Mammary microvascular endothelial cell (primary cell): ENCODE data around the gene GMNN. TPM values are rescaled to one million over a fixed set of nuclear protein-coding genes. Genes with fewer than 3 reads are reported as not detected.

Source experiments
- total RNA-seq: library from RNA; depleted of rRNA; stranded (reverse); fragments of >200 nt; gene quantifications from 2 replicates; pipeline ENCODE4 v1.2.3, GENCODE V29; 2015

Gene GMNN
- 39.8 and 46.0 TPM in 2 replicates for total RNA-seq

GRCh38 chr6:24774696-24775519 lies at the start of gene GMNN:
Gene GMNN, plus strand, starts transcription at chr6:24774937. Its CDS starts 2,310 bp downstream, at chr6:24777247.

GRCh38 chr6:24798740-24799540 lies 24.2 kb downstream of the GMNN start, which contains the start of gene ARMH2:
Gene ARMH2, minus strand, starts transcription at chr6:24798917. Its CDS starts 60 bp downstream, at chr6:24798857.

Other genes with a start within 250 kb of the GMNN start
- gene KIAA0319, start 128.7 kb upstream of the GMNN start, total RNA-seq: 0.05 TPM in 1 of 2 replicates, not detected in the other
- 24.6 and 27.3 TPM in 2 replicates for gene TDP2, start 108.0 kb upstream of the GMNN start, total RNA-seq
- 6.2 and 15.6 TPM in 2 replicates for gene ACOT13, start 107.9 kb upstream of the GMNN start, total RNA-seq
- 110 and 115 TPM in 2 replicates for gene C6orf62, start 55.8 kb upstream of the GMNN start, total RNA-seq
- gene ARMH2, start 24.0 kb downstream of the GMNN start, total RNA-seq: not detected in 2 replicates
- gene RIPOR2, start 161.0 kb downstream of the GMNN start, total RNA-seq: 0.33 and 1.0 TPM in 2 replicates